Loucy (cell line): ENCODE results near the gene N4BP2L2.

ENCODE experiments used
- EZH2phosphoT487 ChIP-seq: fragments of 200-600 bp; IDR thresholded peaks from 2 replicates; pipeline ENCODE4 v1.6.1; 2018; ENCODE audit warnings: antibody characterized with exemption, mild to moderate bottlenecking, moderate library complexity, borderline replicate concordance
- TF ChIP-seq, protein P1 (sequence below): fragments of 200-600 bp; sonication (generic); conservative IDR thresholded peaks from 2 replicates; pipeline ENCODE4 v1.5.1; 2014; ENCODE audit warnings: mild to moderate bottlenecking, antibody characterized with exemption, low read length

- TF ChIP-seq, protein P1, sequence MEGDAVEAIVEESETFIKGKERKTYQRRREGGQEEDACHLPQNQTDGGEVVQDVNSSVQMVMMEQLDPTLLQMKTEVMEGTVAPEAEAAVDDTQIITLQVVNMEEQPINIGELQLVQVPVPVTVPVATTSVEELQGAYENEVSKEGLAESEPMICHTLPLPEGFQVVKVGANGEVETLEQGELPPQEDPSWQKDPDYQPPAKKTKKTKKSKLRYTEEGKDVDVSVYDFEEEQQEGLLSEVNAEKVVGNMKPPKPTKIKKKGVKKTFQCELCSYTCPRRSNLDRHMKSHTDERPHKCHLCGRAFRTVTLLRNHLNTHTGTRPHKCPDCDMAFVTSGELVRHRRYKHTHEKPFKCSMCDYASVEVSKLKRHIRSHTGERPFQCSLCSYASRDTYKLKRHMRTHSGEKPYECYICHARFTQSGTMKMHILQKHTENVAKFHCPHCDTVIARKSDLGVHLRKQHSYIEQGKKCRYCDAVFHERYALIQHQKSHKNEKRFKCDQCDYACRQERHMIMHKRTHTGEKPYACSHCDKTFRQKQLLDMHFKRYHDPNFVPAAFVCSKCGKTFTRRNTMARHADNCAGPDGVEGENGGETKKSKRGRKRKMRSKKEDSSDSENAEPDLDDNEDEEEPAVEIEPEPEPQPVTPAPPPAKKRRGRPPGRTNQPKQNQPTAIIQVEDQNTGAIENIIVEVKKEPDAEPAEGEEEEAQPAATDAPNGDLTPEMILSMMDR: no peak
- TF ChIP-seq EZH2phosphoT487: no peak
Measured at GRCh38 chr13:32555613-32556012, 17.0 kb upstream of the N4BP2L2 start.
